Measurements from ENCODE around the gene NACC2.

NACC2 gene

DNA sequence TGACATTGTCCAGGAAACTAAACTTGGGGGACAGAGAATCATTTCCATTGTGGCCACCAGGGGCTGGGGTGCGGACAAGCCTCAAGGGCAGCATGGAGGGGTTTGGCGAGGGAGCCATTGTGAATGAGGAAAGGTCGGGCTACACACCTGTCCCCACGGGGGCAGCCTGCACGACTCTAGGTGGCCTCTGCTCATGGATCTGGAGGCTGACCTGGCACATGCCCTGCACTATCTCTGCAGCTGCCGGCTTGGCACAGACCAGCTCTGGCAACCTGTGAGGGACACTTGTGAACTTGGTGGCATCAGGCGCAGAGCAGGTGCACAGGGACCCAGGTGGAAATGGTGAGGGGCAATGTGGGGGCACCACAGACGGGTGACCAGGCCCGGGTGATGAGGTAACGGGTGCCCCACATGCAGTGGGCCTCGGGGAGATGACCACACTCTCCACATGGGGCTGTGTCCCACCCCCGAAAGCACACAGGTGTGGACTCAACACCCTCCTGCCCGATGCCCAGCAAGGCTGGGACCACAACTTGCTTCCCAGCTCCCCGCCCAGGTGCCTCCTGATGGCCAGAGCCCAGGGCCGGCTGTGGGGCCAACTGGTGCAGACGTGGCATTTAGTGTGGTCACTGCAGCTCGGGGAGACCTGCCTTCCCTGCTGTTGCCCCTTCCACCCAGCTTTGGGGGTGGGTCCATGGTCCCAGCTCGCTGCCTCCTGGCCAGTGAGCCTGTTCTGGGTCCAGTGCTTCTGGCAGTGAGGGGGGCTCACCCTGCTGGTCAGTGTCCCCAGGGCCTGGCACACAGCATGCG lies 73.0 kb downstream of the NACC2 start:
- no peak for DNase-seq (ENCODE audit: low read depth)
- no peak for TF ChIP-seq CTCF (conservative IDR thresholded peaks at IDR 0.05; ENCODE audit: low read length)
- H3K4me3 ChIP-seq (ENCODE audit: low read length), result no peak overlapping the region

GRCh38 chr9:136021171-136021871 lies 73.8 kb downstream of the NACC2 start:
- no peak overlapping the region for H3K4me3 ChIP-seq (ENCODE audit: low read length)
- no peak for DNase-seq (ENCODE audit: low read depth)
- no peak for TF ChIP-seq CTCF (conservative IDR thresholded peaks at IDR 0.05; ENCODE audit: low read length)

GRCh38 chr9:136020671-136021070 lies 74.4 kb downstream of the NACC2 start:
- no peak for TF ChIP-seq CTCF (conservative IDR thresholded peaks at IDR 0.05; ENCODE audit: low read length)
- no peak overlapping the region for H3K4me3 ChIP-seq (ENCODE audit: low read length)
- DNase-seq (ENCODE audit: low read depth), result no peak

DNA sequence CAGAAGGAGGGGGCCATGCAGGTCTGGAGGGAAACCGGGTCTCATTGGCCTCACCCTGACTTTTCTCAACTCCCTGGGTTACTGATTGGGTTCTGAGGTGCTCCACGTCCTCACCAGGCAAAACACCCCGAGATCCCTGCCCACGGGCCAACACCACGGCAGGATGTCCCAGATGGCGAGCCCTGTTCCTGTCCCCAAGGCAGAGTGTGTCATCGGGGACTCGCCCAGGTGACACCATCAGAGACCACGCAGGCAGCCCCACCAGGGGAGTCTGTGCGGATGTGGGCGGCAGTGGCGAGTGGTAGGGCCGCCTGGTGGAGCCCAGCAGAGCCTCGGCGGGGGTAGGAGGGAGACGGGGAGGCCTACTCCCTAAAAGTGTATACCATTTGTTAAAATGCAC lies 74.9 kb downstream of the NACC2 start:
- H3K4me3 ChIP-seq (ENCODE audit: low read length), result no peak overlapping the region
- no peak for DNase-seq (ENCODE audit: low read depth)
- no peak for TF ChIP-seq CTCF (conservative IDR thresholded peaks at IDR 0.05; ENCODE audit: low read length)

GRCh38 chr9:136019681-136020060 lies 75.4 kb downstream of the NACC2 start:
- TF ChIP-seq CTCF (conservative IDR thresholded peaks at IDR 0.05; ENCODE audit: low read length), result no peak
- no peak overlapping the region for H3K4me3 ChIP-seq (ENCODE audit: low read length)
- DNase-seq (ENCODE audit: low read depth), result no peak

GRCh38 chr9:136019041-136019680 lies 75.9 kb downstream of the NACC2 start:
- TF ChIP-seq CTCF (conservative IDR thresholded peaks at IDR 0.05; ENCODE audit: low read length), result no peak
- no peak overlapping the region for H3K4me3 ChIP-seq (ENCODE audit: low read length)
- no peak for DNase-seq (ENCODE audit: low read depth)

Measured in AG10803 (cell line).